Measurements from ENCODE around the gene NRP2.

NRP2 gene

GRCh38 chr2:205660521-205661124 is 21.7 kb upstream of the NRP2 start:
- DNase-seq (ENCODE audit: insufficient read length) = no peak
- no peak for FAIRE-seq
- no peak for TF ChIP-seq TAF1 (IDR thresholded peaks at IDR 0.05; ENCODE audit: borderline replicate concordance, low read depth, low read length)
- no peak for TF ChIP-seq POLR2AphosphoS5 (IDR thresholded peaks at IDR 0.05; ENCODE audit: low read depth, low read length)
- no peak for TF ChIP-seq POLR2A (IDR thresholded peaks at IDR 0.05; ENCODE audit: low read depth, low read length)

GRCh38 chr2:205661281-205661680 is 21.0 kb upstream of the NRP2 start:
- TF ChIP-seq POLR2AphosphoS5 (IDR thresholded peaks at IDR 0.05; ENCODE audit: low read depth, low read length) (no peak), TAF1 (IDR thresholded peaks at IDR 0.05; ENCODE audit: borderline replicate concordance, low read depth, low read length) (no peak), POLR2A (IDR thresholded peaks at IDR 0.05; ENCODE audit: low read depth, low read length) (no peak)
- FAIRE-seq = no peak
- no peak for DNase-seq (ENCODE audit: insufficient read length)

- no peak for TF ChIP-seq TAF1 (IDR thresholded peaks at IDR 0.05; ENCODE audit: borderline replicate concordance, low read depth, low read length)
- no peak for TF ChIP-seq POLR2AphosphoS5 (IDR thresholded peaks at IDR 0.05; ENCODE audit: low read depth, low read length)
- TF ChIP-seq POLR2A (IDR thresholded peaks at IDR 0.05; ENCODE audit: low read depth, low read length) = no peak
- no peak for FAIRE-seq
Measured at GRCh38 chr2:205662206-205662965, 19.9 kb upstream of the NRP2 start.

GRCh38 chr2:205665791-205666190 is 16.5 kb upstream of the NRP2 start:
- no peak for TF ChIP-seq TAF1 (IDR thresholded peaks at IDR 0.05; ENCODE audit: borderline replicate concordance, low read depth, low read length)
- TF ChIP-seq POLR2A (IDR thresholded peaks at IDR 0.05; ENCODE audit: low read depth, low read length) = no peak
- TF ChIP-seq POLR2AphosphoS5 (IDR thresholded peaks at IDR 0.05; ENCODE audit: low read depth, low read length) = no peak
- no peak for FAIRE-seq
- no peak for DNase-seq (ENCODE audit: insufficient read length)

More at GRCh38 chr2:205662206-205662965, 19.9 kb upstream of the NRP2 start:
- no peak for DNase-seq (ENCODE audit: insufficient read length)

- no peak for DNase-seq (ENCODE audit: insufficient read length)
- TF ChIP-seq POLR2AphosphoS5 (IDR thresholded peaks at IDR 0.05; ENCODE audit: low read depth, low read length) (no peak), TAF1 (IDR thresholded peaks at IDR 0.05; ENCODE audit: borderline replicate concordance, low read depth, low read length) (no peak), POLR2A (IDR thresholded peaks at IDR 0.05; ENCODE audit: low read depth, low read length) (no peak)
- no peak for FAIRE-seq
Measured at GRCh38 chr2:205670292-205670691, 12.0 kb upstream of the NRP2 start.

- TF ChIP-seq TAF1 (IDR thresholded peaks at IDR 0.05; ENCODE audit: borderline replicate concordance, low read depth, low read length) = no peak
- TF ChIP-seq POLR2A (IDR thresholded peaks at IDR 0.05; ENCODE audit: low read depth, low read length) = no peak
- TF ChIP-seq POLR2AphosphoS5 (IDR thresholded peaks at IDR 0.05; ENCODE audit: low read depth, low read length) = no peak
- DNase-seq (ENCODE audit: insufficient read length) (no peak), FAIRE-seq (no peak)
Measured at GRCh38 chr2:205673312-205673711, 9.0 kb upstream of the NRP2 start.

- DNase-seq (ENCODE audit: insufficient read length) (no peak), FAIRE-seq (peak; percentile 86)
- TF ChIP-seq TAF1 (IDR thresholded peaks at IDR 0.05; ENCODE audit: borderline replicate concordance, low read depth, low read length) (no peak), POLR2AphosphoS5 (IDR thresholded peaks at IDR 0.05; ENCODE audit: low read depth, low read length) (no peak), POLR2A (IDR thresholded peaks at IDR 0.05; ENCODE audit: low read depth, low read length) (no peak)
Measured at GRCh38 chr2:205675861-205676516, 6.3 kb upstream of the NRP2 start.

- DNase-seq (ENCODE audit: insufficient read length) (no peak), FAIRE-seq (no peak)
- TF ChIP-seq POLR2AphosphoS5 (IDR thresholded peaks at IDR 0.05; ENCODE audit: low read depth, low read length) = no peak
- no peak for TF ChIP-seq TAF1 (IDR thresholded peaks at IDR 0.05; ENCODE audit: borderline replicate concordance, low read depth, low read length)
- TF ChIP-seq POLR2A (IDR thresholded peaks at IDR 0.05; ENCODE audit: low read depth, low read length) = no peak
Measured at GRCh38 chr2:205678541-205679142, 3.7 kb upstream of the NRP2 start.

GRCh38 chr2:205679410-205680009 is 2.8 kb upstream of the NRP2 start:
- DNase-seq (ENCODE audit: insufficient read length) (no peak), FAIRE-seq (no peak)
- TF ChIP-seq TAF1 (IDR thresholded peaks at IDR 0.05; ENCODE audit: borderline replicate concordance, low read depth, low read length) (no peak), POLR2A (IDR thresholded peaks at IDR 0.05; ENCODE audit: low read depth, low read length) (no peak), POLR2AphosphoS5 (IDR thresholded peaks at IDR 0.05; ENCODE audit: low read depth, low read length) (no peak)

- no peak for TF ChIP-seq TAF1 (IDR thresholded peaks at IDR 0.05; ENCODE audit: borderline replicate concordance, low read depth, low read length)
- TF ChIP-seq POLR2A (IDR thresholded peaks at IDR 0.05; ENCODE audit: low read depth, low read length) = no peak
- TF ChIP-seq POLR2AphosphoS5 (IDR thresholded peaks at IDR 0.05; ENCODE audit: low read depth, low read length) = no peak
- no peak for DNase-seq (ENCODE audit: insufficient read length)
- FAIRE-seq = peak; percentile 76
Measured at GRCh38 chr2:205680067-205680466, 2.2 kb upstream of the NRP2 start.

GRCh38 chr2:205680903-205681302 is 1.4 kb upstream of the NRP2 start:
- TF ChIP-seq POLR2A (IDR thresholded peaks at IDR 0.05; ENCODE audit: low read depth, low read length) (no peak), POLR2AphosphoS5 (IDR thresholded peaks at IDR 0.05; ENCODE audit: low read depth, low read length) (no peak)
- FAIRE-seq = no peak
- no peak for DNase-seq (ENCODE audit: insufficient read length)
